ENCODE data around the gene ALX4. TPM values are rescaled to one million over a fixed set of nuclear protein-coding genes. Genes with fewer than 3 reads are reported as not detected.

Gene ALX4
- total and polyA plus RNA-seq, 2 of the 8 experiments (the other 6 are each of a cell fraction or from before 2014, with no cell fraction given) = not detected

- Histone ChIP-seq H3K9ac (replicated peaks in 1 of 4; ENCODE audit: extremely low read depth in 1 of 4, low read depth in 3 of 4, low read length in 3 of 4) (no peak overlapping the region), H3K4ac (replicated peaks; ENCODE audit: insufficient read length, low read depth, low read length) (no peak overlapping the region), H3K56ac (replicated peaks; ENCODE audit: insufficient read length, low read depth, low read length) (no peak overlapping the region), H3K4me2 (ENCODE audit: insufficient read depth in 1 of 2, low read depth in 2 of 2, low read length in 2 of 2) (peak overlapping the region in 1 of 2 experiments; percentile 76; a peak in 1 of 4 replicates), H3K9me3 (ENCODE audit: insufficient read depth in 2 of 2, low read depth in 1 of 2, low read length in 1 of 2) (no peaks in the 10 kb centered on the region), H3K4me1 (replicated peaks in 1 of 4; ENCODE audit: control insufficient read depth in 3 of 4, insufficient read depth in 4 of 4, low read length in 3 of 4) (peaks cover 0 to 30% (median 19%) of the 10 kb centered on the region in 4 experiments; a peak in 6 of 7 replicates), H2BK120ac (replicated peaks; ENCODE audit: low read depth, low read length) (no peak overlapping the region), H3K23ac (ENCODE audit: insufficient read length) (no peak overlapping the region), H2BK12ac (ENCODE audit: low read depth, low read length) (0 out of 2 replicates have a peak overlapping the region, but pooled peaks have one; percentile 82), H4K91ac (replicated peaks; ENCODE audit: insufficient read length, low read length) (no peak overlapping the region), H2AK5ac (ENCODE audit: low read depth, low read length) (no peak overlapping the region), H3K27ac (ENCODE audit: low read depth, low read length) (no peak overlapping the region), H3K18ac (ENCODE audit: extremely low read depth, low read length) (no peak overlapping the region), H4K8ac (ENCODE audit: extremely low read depth, insufficient read depth, low read length) (no peak overlapping the region), H3K36me3 (ENCODE audit: control insufficient read depth in 2 of 4, insufficient read depth in 4 of 4, low read length in 3 of 4) (no peaks in the 10 kb centered on the region; a peak in 1 of 8 replicates), H2AFZ (ENCODE audit: low read length) (no peak overlapping the region), H3K79me2 (ENCODE audit: control insufficient read depth in 1 of 2, insufficient read depth in 2 of 2, low read length in 2 of 2) (no peaks in the 10 kb centered on the region), H2BK5ac (ENCODE audit: low read depth, low read length) (no peak overlapping the region), H4K20me1 (replicated peaks in 1 of 2; ENCODE audit: control insufficient read depth in 1 of 2, insufficient read depth in 2 of 2, low read length in 2 of 2) (peaks cover 23 to 31% of the 10 kb centered on the region in 2 experiments), H3K27me3 (replicated peaks in 1 of 4; ENCODE audit: control insufficient read depth in 3 of 4, extremely low read depth in 1 of 4, insufficient read depth in 3 of 4, low read length in 3 of 4) (peaks cover 100% of the 10 kb centered on the region in 4 experiments), H4K5ac (ENCODE audit: insufficient read length, low read depth, low read length) (no peak overlapping the region), H3K79me1 (ENCODE audit: low read depth, low read length) (no peaks in the 10 kb centered on the region), H3K4me3 (ENCODE audit: extremely low read depth in 1 of 4, insufficient read depth in 2 of 4, low read depth in 3 of 4, low read length in 4 of 4) (no peak overlapping the region), H2BK20ac (ENCODE audit: low read length) (no peak overlapping the region), H2BK15ac (ENCODE audit: low read length) (no peak overlapping the region), H3K14ac (ENCODE audit: insufficient read length) (no peak overlapping the region), H3K23me2 (ENCODE audit: low read depth, low read length) (peaks cover 5% of the 10 kb centered on the region; the same call in 1 of the 2 replicates)
- FAIRE-seq (no peak), DNase-seq (ENCODE audit: low read depth in 1 of 2, low spot score in 2 of 2) (no peak)
- 45% methylated on average over 2 of the region's 2 CpGs; no CpG with 5 or more reads in 1 of the 2 experiments for WGBS, 2 experiments (ENCODE audit: extremely low coverage in 1 of 2, insufficient coverage in 1 of 2, insufficient read length in 1 of 2, insufficient replicate concordance in 2 of 2, low coverage in 1 of 2, low lambda C conversion rate in 2 of 2, missing lambda C conversion rate in 1 of 2)
- ChIA-PET CTCF (ENCODE audit: partially characterized antibody) (interaction anchor here (0.9 to 8.6 kb wide), 4 partner anchors 16 to 54 kb away, joined by 3 to 41 read pairs (median 6); no protein-coding TSS in a partner anchor), POLR2A (ENCODE audit: partially characterized antibody) (interaction anchor here (1.4 to 5.6 kb wide), 3 partner anchors 13 to 19 kb away, joined by 4 to 47 read pairs (median 11); no protein-coding TSS in a partner anchor)
- TF ChIP-seq ATF2 (IDR thresholded peaks at IDR 0.05; ENCODE audit: low read length) (no peak), RAD21 (IDR thresholded peaks at IDR 0.05 in 1 of 2, conservative IDR thresholded peaks at IDR 0.05 in 1 of 2; ENCODE audit: low read depth in 2 of 2, low read length in 2 of 2) (no peak), RBBP5 (IDR thresholded peaks at IDR 0.05; ENCODE audit: borderline replicate concordance, low read depth, low read length) (no peak), SRF (IDR thresholded peaks at IDR 0.05; ENCODE audit: low read depth, low read length) (no peak), SIRT6 (IDR thresholded peaks at IDR 0.05; ENCODE audit: low read length) (no peak), TCF12 (IDR thresholded peaks at IDR 0.05; ENCODE audit: low read depth, low read length) (no peak), FOSL1 (IDR thresholded peaks at IDR 0.05; ENCODE audit: insufficient read depth, low read depth, low read length) (no peak), BRCA1 (IDR thresholded peaks at IDR 0.05; ENCODE audit: low read depth, low read length) (no peak), NRF1 (IDR thresholded peaks at IDR 0.05; ENCODE audit: low read depth, low read length) (no peak), JUND (IDR thresholded peaks at IDR 0.05; ENCODE audit: low read length) (no peak), TAF7 (optimal IDR thresholded peaks at IDR 0.05; ENCODE audit: borderline replicate concordance, low read depth, low read length) (no peak)
These were observed 8.4 kb upstream of the ALX4 start for GRCh38 chr11:44318369-44318768.
